Activated CD4-positive, alpha-beta T cell treated with anti-CD3 and anti-CD28 coated beads, Interleukin-2, amount 10 ng/mL, durations not matched to agents 24 days and 14 days (primary cell): ENCODE data around the gene SLC23A2. TPM values are rescaled to one million over a fixed set of nuclear protein-coding genes. Genes with fewer than 3 reads are reported as not detected.
"Not testable (repeated sequence)": the region's sequence is repeated elsewhere in the genome, so short reads cannot be mapped to it uniquely, and the experiment has no call there.

ENCODE experiments used
- DNase-seq: peaks from one replicate; pipeline ENCODE4 v3.0.0; 2022
- H3K27ac Mint-ChIP-seq: one replicate; pipeline ENCODE4 v1.8.0; 2022; ENCODE audit warnings: mild to moderate bottlenecking, mixed read lengths
- H3K27me3 Mint-ChIP-seq: one replicate; pipeline ENCODE4 v1.8.0; 2022; ENCODE audit warnings: mixed read lengths
- H3K36me3 Mint-ChIP-seq: one replicate; pipeline ENCODE4 v1.8.0; 2022; ENCODE audit warnings: low read depth, mild to moderate bottlenecking, mixed read lengths
- H3K4me1 Mint-ChIP-seq: one replicate; pipeline ENCODE4 v1.8.0; 2021; ENCODE audit warnings: mixed read lengths
- H3K4me3 Mint-ChIP-seq: one replicate; pipeline ENCODE4 v1.8.0; 2022; ENCODE audit warnings: mild to moderate bottlenecking, moderate library complexity, mixed read lengths
- H3K9me3 Mint-ChIP-seq: one replicate; pipeline ENCODE4 v1.8.0; 2021; ENCODE audit warnings: mixed read lengths
- intact Hi-C: fragments of 100-400 bp; cut with micrococcal nuclease; formaldehyde crosslinking; loops from one replicate; pipeline ENCODE4 v1.15.1; 2023
- total RNA-seq: library from RNA; stranded (reverse); gene quantifications from 2 replicates; pipeline ENCODE4 v1.2.3, GENCODE V29; 2022

Gene SLC23A2
- total RNA-seq, 1 donor from 2014 or later, result 26.9 TPM

- no peak for DNase-seq
- peaks cover 38% of the 10 kb centered on the region for H3K36me3 Mint-ChIP-seq
These were observed 147.4 kb downstream of the SLC23A2 start for GRCh38 chr20:4853757-4854560.

GRCh38 chr20:4853004-4853403 lies 148.3 kb downstream of the SLC23A2 start:
- DNase-seq, result no peak
- Mint-ChIP-seq H3K27me3 (no peaks in the 10 kb centered on the region), H3K36me3 (peaks cover 28% of the 10 kb centered on the region), H3K4me1 (no peaks in the 10 kb centered on the region), H3K27ac (no peak overlapping the region), H3K4me3 (no peak overlapping the region), H3K9me3 (no peaks in the 10 kb centered on the region)
- intact Hi-C loops, result no loop called here

More at GRCh38 chr20:4853757-4854560, 147.4 kb downstream of the SLC23A2 start:
- Mint-ChIP-seq H3K27me3 (no peaks in the 10 kb centered on the region), H3K4me3 (no peak overlapping the region), H3K27ac (no peak overlapping the region), H3K4me1 (no peaks in the 10 kb centered on the region), H3K9me3 (no peaks in the 10 kb centered on the region)
- intact Hi-C loops, result no loop called here

- H3K4me3 Mint-ChIP-seq, result no peak overlapping the region
- H3K9me3 Mint-ChIP-seq, result no peaks in the 10 kb centered on the region
- no peak for DNase-seq
- peaks cover 3% of the 10 kb centered on the region for H3K27me3 Mint-ChIP-seq
- H3K27ac Mint-ChIP-seq, result no peak overlapping the region
- peaks cover 18% of the 10 kb centered on the region for H3K36me3 Mint-ChIP-seq
- intact Hi-C loops, result no loop called here
- no peaks in the 10 kb centered on the region for H3K4me1 Mint-ChIP-seq
These were observed 150.3 kb downstream of the SLC23A2 start for GRCh38 chr20:4850960-4851359.

GRCh38 chr20:4848829-4849228 lies 152.5 kb downstream of the SLC23A2 start:
- H3K27ac Mint-ChIP-seq, H3K36me3 Mint-ChIP-seq, H3K4me1 Mint-ChIP-seq, H3K27me3 Mint-ChIP-seq, H3K4me3 Mint-ChIP-seq, DNase-seq, H3K9me3 Mint-ChIP-seq, intact Hi-C loops: not testable (repeated sequence)

GRCh38 chr20:4848041-4848440 lies 153.3 kb downstream of the SLC23A2 start:
- Mint-ChIP-seq H3K36me3 (no peaks in the 10 kb centered on the region), H3K27ac (no peak overlapping the region), H3K9me3 (no peaks in the 10 kb centered on the region), H3K4me1 (peaks cover 7% of the 10 kb centered on the region), H3K27me3 (peaks cover 5% of the 10 kb centered on the region), H3K4me3 (no peak overlapping the region)
- intact Hi-C loops, result no loop called here
- no peak for DNase-seq

GRCh38 chr20:4846821-4847220 lies 154.5 kb downstream of the SLC23A2 start:
- Mint-ChIP-seq H3K4me3 (no peak overlapping the region), H3K36me3 (no peaks in the 10 kb centered on the region), H3K9me3 (no peaks in the 10 kb centered on the region), H3K27ac (no peak overlapping the region), H3K4me1 (peaks cover 7% of the 10 kb centered on the region), H3K27me3 (peaks cover 6% of the 10 kb centered on the region)
- no peak for DNase-seq
- intact Hi-C loops, result no loop called here

GRCh38 chr20:4844751-4845465 lies 156.4 kb downstream of the SLC23A2 start:
- no peaks in the 10 kb centered on the region for H3K36me3 Mint-ChIP-seq
- H3K9me3 Mint-ChIP-seq, result no peaks in the 10 kb centered on the region
- intact Hi-C loops, result no loop called here

GRCh38 chr20:4844325-4844724 lies 157.0 kb downstream of the SLC23A2 start:
- no peaks in the 10 kb centered on the region for H3K36me3 Mint-ChIP-seq
- no peak overlapping the region for H3K4me3 Mint-ChIP-seq
- intact Hi-C loops, result no loop called here
- peak overlapping the region; percentile 59 for H3K27ac Mint-ChIP-seq
- no peak for DNase-seq
- no peaks in the 10 kb centered on the region for H3K9me3 Mint-ChIP-seq
- H3K27me3 Mint-ChIP-seq, result peaks cover 10% of the 10 kb centered on the region
- peaks cover 7% of the 10 kb centered on the region for H3K4me1 Mint-ChIP-seq

More at GRCh38 chr20:4844751-4845465, 156.4 kb downstream of the SLC23A2 start:
- peak overlapping the region; percentile 59 for H3K27ac Mint-ChIP-seq
- peaks cover 7% of the 10 kb centered on the region for H3K4me1 Mint-ChIP-seq
- H3K4me3 Mint-ChIP-seq, result no peak overlapping the region
- peaks cover 8% of the 10 kb centered on the region for H3K27me3 Mint-ChIP-seq
- DNase-seq, result no peak

- no peak overlapping the region for H3K4me3 Mint-ChIP-seq
- H3K27me3 Mint-ChIP-seq, result peaks cover 11% of the 10 kb centered on the region
- intact Hi-C loops, result no loop called here
- no peaks in the 10 kb centered on the region for H3K9me3 Mint-ChIP-seq
- no peaks in the 10 kb centered on the region for H3K36me3 Mint-ChIP-seq
- DNase-seq, result no peak
- no peak overlapping the region for H3K27ac Mint-ChIP-seq
- peaks cover 7% of the 10 kb centered on the region for H3K4me1 Mint-ChIP-seq
These were observed 160.5 kb downstream of the SLC23A2 start for GRCh38 chr20:4840801-4841200.

- no peaks in the 10 kb centered on the region for H3K4me1 Mint-ChIP-seq
- H3K9me3 Mint-ChIP-seq, result no peaks in the 10 kb centered on the region
- H3K27ac Mint-ChIP-seq, result no peak overlapping the region
- peaks cover 9% of the 10 kb centered on the region for H3K27me3 Mint-ChIP-seq
- no peak for DNase-seq
- H3K4me3 Mint-ChIP-seq, result no peak overlapping the region
- no peaks in the 10 kb centered on the region for H3K36me3 Mint-ChIP-seq
- intact Hi-C loops, result no loop called here
These were observed 162.8 kb downstream of the SLC23A2 start for GRCh38 chr20:4838526-4838925.

GRCh38 chr20:4837760-4838159 lies 163.6 kb downstream of the SLC23A2 start:
- Mint-ChIP-seq H3K4me3 (no peak overlapping the region), H3K27me3 (peaks cover 12% of the 10 kb centered on the region), H3K4me1 (no peaks in the 10 kb centered on the region), H3K9me3 (peaks cover 2% of the 10 kb centered on the region), H3K36me3 (peaks cover 1% of the 10 kb centered on the region), H3K27ac (no peak overlapping the region)
- intact Hi-C loops, result no loop called here
- DNase-seq, result no peak

GRCh38 chr20:4836935-4837334 lies 164.4 kb downstream of the SLC23A2 start:
- Mint-ChIP-seq H3K36me3 (peaks cover 2% of the 10 kb centered on the region), H3K27me3 (peaks cover 13% of the 10 kb centered on the region), H3K4me3 (no peak overlapping the region), H3K9me3 (peaks cover 4% of the 10 kb centered on the region), H3K4me1 (no peaks in the 10 kb centered on the region), H3K27ac (no peak overlapping the region)
- DNase-seq, result no peak
- intact Hi-C loops, result no loop called here

- Mint-ChIP-seq H3K27me3 (peaks cover 15% of the 10 kb centered on the region), H3K27ac (no peak overlapping the region), H3K9me3 (peaks cover 4% of the 10 kb centered on the region), H3K4me3 (no peak overlapping the region), H3K36me3 (peaks cover 2% of the 10 kb centered on the region), H3K4me1 (no peaks in the 10 kb centered on the region)
- intact Hi-C loops, result no loop called here
- DNase-seq, result no peak
These were observed 164.8 kb downstream of the SLC23A2 start for GRCh38 chr20:4836473-4836872.
